AG09319 (cell line): Measurements from ENCODE around the gene NFATC2.
A peak's percentile ranks its signal among the peaks of the same experiment; 100 is the strongest.

Source experiments
- DNase-seq: peaks from one replicate; pipeline ENCODE4 v3.0.0-alpha.2; 2010; ENCODE audit warnings: low read depth; ENCODE audit errors: extremely low read depth
- CTCF ChIP-seq: IDR thresholded peaks from 2 replicates; pipeline ENCODE4 v1.5.1; 2011; ENCODE audit warnings: low read depth, mild to moderate bottlenecking, inconsistent platforms, low read length, moderate library complexity

NFATC2 gene

GRCh38 chr20:51339721-51340450 lies 202.6 kb downstream of the NFATC2 start:
- peak; percentile 62 for DNase-seq
- no peak for TF ChIP-seq CTCF

DNA sequence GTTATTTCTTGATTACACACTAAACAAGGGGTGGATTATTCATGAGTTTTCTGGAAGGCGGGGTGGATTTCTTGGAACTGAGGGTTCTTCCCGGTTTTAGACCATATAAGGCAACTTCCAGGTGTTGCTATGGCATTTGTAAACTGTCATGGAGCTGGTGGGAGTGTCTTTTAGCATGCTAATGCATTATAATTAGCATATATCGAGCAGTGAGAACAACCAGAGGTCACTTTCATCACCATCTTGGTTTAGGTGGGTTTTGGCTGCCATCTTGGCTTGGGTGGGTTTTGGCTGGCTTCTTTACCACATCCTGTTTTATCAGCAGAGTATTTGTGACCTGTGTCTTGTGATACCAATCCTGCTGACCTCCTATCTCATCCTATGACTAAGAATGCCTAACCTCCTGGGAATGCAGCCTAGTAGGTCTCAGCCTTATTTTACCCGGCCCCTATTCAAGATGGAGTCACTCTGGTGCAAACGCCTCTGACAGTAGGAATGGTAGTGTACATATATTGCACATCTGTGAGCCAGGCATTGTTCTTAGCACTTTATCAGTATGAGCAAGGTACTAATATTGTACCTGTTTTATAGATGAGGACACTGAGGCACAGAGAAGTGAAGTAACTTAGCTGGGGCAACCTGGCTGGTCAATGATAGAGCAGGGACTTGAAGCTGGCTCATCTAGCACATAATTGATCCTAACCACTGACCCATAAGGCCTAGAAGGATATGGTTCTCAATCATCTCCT lies 203.7 kb downstream of the NFATC2 start:
- no peak for TF ChIP-seq CTCF
- no peak for DNase-seq

DNA sequence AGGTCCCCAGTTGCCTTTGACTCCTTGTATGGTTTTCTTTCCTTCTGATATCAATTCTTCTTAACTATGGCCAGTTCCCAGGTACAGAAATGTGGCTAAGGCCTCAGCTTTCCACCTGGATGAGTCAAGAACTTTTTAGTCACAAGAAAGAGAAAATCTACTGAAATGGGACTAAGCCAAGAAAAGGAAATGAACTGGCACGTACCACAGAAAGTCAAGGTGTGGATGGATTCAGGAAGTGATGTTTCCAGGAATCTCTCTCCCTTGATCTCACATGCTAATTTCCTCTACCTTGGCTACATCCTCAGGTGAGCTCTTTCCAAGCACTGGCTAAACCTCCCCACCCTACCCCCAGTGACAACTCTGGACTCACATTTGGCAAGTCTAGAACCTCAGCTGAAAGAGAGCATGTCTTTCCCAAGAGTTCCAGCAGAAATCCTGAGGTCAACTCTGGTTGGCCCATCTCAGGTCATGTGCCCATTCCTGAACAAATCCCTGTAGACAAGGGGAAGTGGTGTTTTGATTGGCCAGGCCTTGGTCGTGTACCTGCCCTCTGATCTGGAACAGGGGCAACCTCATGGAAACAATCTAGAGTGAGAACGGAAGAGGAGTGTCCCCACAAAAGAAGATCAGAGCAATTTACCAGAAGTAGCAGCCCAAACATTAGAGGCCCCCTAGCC lies 205.3 kb downstream of the NFATC2 start:
- TF ChIP-seq CTCF = no peak
- DNase-seq = no peak
